ENCODE measurements around the gene BDH1.

Gene BDH1

DNA sequence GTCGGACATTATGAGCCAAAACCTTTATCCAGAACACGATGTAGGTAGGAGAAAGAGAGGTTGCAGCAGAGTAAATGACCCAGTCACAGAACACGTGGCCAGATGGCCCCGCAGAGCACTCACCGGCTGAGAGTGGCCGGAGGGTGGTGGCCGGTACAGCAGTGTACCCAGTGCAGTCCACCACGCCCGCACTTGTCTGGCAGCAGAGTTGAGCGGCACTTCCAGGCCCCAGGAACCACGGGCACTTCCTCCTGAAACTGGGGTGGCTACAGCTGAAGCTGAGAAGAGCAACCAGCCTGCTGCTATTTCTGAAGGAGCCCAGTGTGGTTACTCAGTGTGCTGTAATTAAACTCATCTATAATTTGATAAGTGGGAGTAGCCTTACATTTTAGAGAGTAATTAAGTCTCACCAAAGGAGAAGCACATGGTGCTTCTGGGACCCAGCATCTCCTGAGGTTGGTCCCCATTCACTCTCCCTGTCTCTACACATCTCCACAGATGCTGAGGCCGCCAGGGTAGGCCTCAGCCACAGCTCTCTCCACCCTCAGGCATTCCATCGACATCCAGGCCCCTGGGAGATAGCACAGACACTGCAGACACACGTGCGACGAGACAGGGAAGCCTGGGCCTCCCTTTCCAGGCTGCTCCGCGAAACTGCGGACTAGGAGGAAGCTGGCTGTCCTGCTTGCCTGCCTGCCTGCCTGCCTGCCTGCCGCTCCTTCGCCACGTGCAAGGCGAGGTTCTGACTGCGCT, 49.8 kb downstream of the BDH1 start:
- DNase-seq (ENCODE audit: low spot score): no peak

GRCh38 chr3:197504641-197505121, 51.1 kb downstream of the BDH1 start:
- DNase-seq (ENCODE audit: low spot score): no peak

- no peak for DNase-seq (ENCODE audit: low spot score)
These were observed 51.5 kb downstream of the BDH1 start for GRCh38 chr3:197504229-197504628.

DNA sequence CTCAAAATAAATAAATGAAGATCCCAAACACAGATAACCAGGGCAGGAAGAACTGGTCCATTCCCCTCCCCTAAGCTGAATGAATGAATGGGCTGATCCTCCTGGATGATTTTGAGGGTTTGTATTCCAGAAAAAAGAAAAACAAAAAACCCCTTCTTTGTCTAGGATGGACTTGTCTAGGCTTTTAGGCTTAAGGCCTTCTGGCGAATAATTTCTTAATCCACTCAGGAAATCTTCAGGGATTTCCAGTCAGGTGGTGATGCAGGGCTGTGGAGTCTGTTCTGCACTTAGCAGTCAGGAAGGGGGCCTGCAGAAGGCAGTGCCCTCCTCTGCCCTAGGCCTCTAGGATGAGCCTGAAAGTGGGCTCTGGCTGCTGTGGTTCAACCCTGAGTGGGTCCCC, 52.1 kb downstream of the BDH1 start:
- no peak for DNase-seq (ENCODE audit: low spot score)

- no peak for DNase-seq (ENCODE audit: low spot score)
These were observed 53.7 kb downstream of the BDH1 start for GRCh38 chr3:197501879-197502620.

DNA sequence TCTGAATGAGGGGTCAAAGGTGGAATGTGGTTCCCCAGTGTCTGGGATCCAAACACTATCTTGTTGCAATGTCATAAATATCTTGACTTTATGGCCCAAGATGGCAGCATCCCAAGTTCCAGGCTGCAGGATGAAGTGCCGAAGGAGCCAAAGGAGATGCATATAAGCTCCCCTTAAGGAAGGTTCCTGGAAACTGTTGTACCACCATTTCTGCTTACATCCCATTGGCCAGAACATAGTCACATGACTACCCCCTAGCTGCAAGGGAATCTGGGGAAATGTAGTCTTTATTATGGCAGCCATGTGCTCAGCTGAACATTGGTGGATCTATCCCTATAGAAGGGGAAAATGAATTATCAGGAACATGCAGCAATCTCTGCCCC, 54.3 kb downstream of the BDH1 start:
- no peak for DNase-seq (ENCODE audit: low spot score)

DNA sequence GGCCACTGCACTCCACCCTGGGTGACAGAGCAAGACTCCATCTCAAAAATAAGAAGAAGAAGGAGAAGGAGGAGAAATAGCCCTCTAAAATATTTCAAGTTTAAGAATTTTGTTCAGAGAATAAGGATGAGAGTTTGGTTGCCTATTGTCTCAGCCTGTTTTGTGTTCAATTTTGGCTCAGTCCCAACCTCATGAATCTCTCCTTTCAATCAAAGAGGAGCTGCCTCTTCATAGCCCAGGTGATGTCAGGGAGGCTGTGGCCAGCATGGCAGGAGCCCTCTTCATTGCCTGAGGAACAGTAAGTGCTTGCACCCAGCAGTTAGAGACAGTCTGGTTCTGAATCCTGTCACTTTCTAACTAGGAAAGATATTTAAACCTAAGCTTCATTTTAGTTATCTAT, 55.0 kb downstream of the BDH1 start:
- no peak for DNase-seq (ENCODE audit: low spot score)

- no peak for DNase-seq (ENCODE audit: low spot score)
These were observed 56.3 kb downstream of the BDH1 start for GRCh38 chr3:197499427-197499826.

- no peak for DNase-seq (ENCODE audit: low spot score)
These were observed 57.1 kb downstream of the BDH1 start for GRCh38 chr3:197498499-197499241.

- DNase-seq (ENCODE audit: low spot score): no peak
These were observed 59.0 kb downstream of the BDH1 start for GRCh38 chr3:197496746-197497125.

DNA sequence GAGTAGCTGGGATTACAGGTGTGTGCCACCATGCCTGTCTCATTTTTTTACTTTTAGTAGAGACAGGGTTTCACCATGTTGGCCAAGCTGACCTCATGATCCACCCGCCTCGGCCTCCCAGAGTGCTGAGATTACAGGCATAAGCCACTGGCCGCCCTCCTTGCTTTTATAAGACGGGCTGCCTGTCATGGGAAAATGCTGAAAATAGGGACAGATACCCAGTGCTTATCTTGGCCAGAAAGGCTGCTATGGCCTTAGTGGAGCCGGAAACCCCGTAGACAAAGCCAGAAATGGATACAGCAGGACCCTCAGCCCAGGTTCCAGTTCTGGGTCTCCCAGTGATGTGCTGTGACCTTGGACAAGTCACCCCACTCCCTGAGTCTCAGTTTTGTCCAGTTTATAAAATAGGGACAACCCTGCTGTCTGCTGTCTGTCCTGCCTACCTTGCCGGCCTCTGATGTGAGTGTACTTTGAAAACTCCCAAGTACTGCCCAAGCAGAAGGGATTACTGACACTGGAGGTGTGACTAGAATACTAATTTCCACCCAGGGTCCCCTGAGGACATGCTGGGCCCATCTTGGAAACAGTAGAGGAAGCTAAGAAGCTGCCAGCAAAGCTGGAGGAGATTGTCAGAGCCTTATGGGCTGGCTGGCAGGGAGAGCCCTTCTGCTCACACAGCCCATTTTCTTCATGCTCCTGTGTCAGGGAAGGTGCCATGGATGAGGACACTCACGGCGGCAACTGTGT, 59.6 kb downstream of the BDH1 start:
- no peak for DNase-seq (ENCODE audit: low spot score)

DNA sequence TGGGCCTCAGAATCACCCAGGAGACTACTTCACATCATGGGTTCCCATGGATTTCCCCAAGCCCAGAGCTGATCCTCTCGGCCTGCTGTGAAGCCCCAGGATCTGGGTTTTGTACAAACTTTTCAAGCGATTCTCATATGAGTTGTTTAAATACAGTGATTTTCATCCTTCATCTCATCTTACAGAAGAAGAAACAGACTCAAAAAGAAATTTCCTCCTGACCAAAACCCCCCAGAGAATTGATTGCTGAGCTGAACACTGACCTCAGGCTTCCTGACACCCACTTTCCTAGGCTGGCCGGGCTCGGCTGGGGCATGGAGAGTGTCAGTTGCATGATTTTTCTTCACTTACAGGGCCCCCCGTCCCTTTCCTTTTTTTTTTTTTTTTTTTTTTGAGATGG, 60.3 kb downstream of the BDH1 start:
- DNase-seq (ENCODE audit: low spot score): no peak

- no peak for DNase-seq (ENCODE audit: low spot score)
These were observed 60.7 kb downstream of the BDH1 start for GRCh38 chr3:197495059-197495455.

DNA sequence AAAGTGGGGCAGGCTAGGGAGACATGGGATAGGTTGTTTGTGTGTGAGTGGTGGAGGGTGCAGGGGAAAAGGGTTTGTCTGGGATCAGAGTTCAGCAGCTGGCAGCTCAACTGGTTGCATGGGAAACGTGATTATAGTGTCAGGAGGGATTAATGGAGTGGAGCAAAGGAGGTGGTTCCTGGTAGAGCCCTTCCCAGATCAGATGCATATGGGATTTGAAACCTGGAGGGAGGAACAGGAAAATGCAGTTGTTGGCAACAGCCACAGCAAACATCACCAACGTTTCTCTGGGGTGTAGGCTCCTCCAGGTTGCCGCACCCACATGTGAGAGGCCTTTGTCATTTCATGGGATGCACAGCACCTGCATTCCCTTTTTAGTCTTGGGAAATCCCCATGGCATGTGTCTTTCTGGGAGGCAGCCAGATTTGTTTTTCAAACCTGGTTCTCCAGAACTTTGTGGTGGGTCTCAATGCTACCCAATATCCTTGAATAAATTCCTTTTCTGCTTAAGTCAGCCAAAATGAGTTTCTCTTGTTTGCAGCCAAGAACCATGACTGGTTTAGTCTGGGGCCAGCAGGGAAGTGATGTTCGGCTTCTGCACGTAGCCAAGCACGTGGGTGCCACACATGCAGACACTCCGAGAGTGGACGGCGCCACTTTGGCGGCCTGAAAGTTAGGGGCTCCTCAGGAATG, 61.3 kb downstream of the BDH1 start:
- no peak for DNase-seq (ENCODE audit: low spot score)

- no peak for DNase-seq (ENCODE audit: low spot score)
These were observed 62.7 kb downstream of the BDH1 start for GRCh38 chr3:197493049-197493448.

GRCh38 chr3:197491923-197492664, 63.7 kb downstream of the BDH1 start:
- DNase-seq (ENCODE audit: low spot score): no peak

DNA sequence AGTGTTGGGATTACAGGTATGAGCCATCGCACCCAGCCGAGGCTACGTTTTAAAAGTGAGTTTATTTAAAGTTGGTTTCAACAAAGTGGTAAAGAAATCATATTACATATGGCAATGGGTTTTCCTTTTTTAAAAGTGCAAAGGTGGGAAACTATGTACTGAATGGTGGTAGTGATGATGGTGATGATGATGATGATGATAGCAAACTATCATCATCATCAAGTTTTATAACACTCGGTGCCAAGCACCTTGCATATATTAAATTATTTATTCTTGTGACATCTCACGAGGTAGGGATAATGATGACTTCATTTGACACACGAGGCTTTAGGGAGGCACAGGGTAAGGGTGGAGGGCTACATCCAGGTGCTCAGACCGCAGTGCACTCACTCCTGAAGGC, 64.3 kb downstream of the BDH1 start:
- no peak for DNase-seq (ENCODE audit: low spot score)

DNA sequence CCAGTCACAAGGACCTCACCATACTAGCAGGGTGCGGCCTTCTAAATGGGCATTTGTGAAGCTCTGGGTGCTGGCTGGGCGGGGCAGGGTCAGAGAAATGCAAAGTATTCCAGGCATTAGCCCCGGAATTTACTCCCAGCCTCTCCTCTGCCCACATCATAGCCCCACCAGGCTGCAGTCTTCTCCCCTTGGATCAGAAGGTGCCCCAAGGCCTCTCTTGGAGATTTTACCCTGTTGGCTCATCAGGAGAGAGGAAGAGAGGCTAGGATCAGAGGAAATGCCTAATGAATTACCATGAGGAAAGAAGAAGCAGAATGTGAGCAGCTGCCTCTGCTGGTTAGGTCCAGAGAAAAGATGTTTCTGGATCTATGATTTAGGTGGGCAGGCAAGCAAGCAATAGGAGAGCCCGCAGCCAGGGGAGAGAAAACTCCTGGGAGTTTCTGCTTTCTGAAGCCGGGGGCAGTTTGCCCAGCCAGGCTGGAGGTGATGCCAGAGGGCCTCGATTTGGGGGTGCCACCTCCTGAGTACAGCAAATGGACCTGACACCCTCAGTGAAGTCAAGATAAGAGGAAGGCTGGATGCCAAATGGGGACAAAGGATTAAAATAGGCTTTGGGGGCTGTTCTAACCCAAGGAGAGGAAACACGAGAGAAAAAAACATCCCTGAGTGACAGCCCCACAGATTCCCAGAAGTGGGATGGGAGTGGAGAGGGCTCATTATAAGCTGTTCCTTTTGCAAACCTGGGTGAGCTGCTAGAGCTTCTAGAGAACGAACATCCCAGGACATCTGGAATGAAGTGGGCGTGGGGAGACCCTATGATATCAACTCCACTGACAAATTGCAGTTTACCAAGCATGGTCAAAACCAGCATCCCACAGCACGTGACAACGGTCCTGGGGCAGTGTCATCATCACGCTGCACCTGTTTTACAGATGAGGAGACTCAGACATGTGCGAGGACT, 65.4 kb downstream of the BDH1 start:
- DNase-seq (ENCODE audit: low spot score): no peak

DNA sequence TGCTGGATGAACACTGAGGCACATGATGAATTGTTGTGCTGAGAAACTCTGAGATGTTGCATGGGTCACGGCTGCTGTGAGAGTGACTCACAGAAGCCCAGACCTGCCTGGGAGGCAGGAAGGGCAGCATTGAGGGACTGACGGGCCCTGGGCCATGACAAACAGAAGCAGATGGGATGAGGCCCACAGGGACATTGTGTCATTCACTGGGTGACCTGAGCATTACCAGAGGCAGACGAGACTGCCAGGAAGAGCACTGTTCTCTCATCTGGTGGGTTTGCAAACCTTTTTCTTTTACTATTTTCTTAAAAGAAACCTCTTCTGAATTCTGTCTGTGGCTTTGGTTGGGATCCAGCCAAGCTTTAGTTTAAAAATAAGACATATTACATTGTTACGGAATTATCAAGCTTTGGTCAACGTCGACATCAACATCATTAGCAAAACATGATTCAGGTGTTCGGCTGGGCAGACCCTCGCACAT, 67.8 kb downstream of the BDH1 start:
- DNase-seq (ENCODE audit: low spot score): peak; percentile 75

- no peak for DNase-seq (ENCODE audit: low spot score)
These were observed 68.9 kb downstream of the BDH1 start for GRCh38 chr3:197486861-197487260.
